GM10266 (cell line): Measurements from ENCODE around the gene YEATS2.

ENCODE experiments used
- DNase-seq: peaks from one replicate; pipeline ENCODE4 v3.0.0; 2012; ENCODE audit errors: extremely low spot score
- TF ChIP-seq, protein P1 (sequence below): IDR thresholded peaks from 2 replicates; pipeline ENCODE4 v1.5.1; 2012; ENCODE audit warnings: mild to moderate bottlenecking, low read depth; ENCODE audit not compliant: control insufficient read depth, insufficient read depth; ENCODE audit errors: missing control alignments

The YEATS2 gene

DNA sequence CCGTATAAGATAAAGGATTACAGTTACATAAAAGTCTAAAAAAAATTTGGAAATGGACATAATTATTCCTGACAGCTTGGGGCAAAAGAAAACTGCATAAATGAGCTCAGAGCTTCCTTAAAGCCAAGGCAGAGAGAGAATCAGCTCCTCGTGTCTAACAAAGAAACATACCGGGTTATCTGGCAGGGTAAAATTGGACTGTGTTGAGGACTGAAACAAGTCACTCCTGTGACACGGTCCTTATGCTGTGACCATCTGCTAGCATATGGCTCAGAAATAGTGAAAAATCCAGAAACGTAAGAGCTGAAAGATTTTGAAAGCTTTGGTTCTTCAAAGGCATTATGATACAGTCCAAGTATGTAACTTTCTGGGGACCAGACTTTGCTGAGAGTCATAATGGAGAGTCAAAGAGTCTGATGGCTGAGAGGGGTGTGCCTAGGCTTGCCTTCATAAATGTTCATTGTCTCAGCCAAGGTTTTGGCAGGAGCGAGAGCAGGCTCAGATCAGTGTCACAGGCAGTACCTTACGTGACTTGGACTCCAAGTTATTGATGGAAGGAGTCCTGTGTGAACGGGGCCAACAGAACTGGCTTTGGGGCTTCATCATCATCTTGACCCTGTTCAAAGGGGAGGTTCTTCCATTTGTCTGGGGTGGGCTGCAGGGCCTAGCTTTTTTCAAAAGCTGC lies 115.3 kb downstream of the YEATS2 start:
- TF ChIP-seq, protein P1, sequence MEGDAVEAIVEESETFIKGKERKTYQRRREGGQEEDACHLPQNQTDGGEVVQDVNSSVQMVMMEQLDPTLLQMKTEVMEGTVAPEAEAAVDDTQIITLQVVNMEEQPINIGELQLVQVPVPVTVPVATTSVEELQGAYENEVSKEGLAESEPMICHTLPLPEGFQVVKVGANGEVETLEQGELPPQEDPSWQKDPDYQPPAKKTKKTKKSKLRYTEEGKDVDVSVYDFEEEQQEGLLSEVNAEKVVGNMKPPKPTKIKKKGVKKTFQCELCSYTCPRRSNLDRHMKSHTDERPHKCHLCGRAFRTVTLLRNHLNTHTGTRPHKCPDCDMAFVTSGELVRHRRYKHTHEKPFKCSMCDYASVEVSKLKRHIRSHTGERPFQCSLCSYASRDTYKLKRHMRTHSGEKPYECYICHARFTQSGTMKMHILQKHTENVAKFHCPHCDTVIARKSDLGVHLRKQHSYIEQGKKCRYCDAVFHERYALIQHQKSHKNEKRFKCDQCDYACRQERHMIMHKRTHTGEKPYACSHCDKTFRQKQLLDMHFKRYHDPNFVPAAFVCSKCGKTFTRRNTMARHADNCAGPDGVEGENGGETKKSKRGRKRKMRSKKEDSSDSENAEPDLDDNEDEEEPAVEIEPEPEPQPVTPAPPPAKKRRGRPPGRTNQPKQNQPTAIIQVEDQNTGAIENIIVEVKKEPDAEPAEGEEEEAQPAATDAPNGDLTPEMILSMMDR = no peak
- DNase-seq = no peak

DNA sequence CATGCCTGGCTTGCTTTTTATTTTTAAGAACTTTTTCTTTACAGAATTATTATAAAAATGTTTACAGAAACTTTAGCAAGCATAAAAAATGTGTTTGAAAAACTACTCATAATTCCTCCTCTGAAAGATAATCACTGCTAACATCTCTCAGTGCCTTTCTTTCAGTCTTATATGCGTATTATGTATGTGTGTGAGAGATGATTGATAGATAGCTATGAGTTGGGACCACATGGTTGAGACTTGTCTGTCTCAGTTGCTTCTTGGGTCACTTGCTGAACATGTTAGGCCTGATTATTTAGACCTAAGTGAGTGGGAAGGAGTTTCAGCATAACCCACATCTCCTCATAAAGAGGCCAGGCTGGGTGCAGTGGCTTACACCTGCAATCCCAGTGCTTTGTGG lies 116.6 kb downstream of the YEATS2 start:
- no peak for DNase-seq
- TF ChIP-seq, protein P1 = no peak

DNA sequence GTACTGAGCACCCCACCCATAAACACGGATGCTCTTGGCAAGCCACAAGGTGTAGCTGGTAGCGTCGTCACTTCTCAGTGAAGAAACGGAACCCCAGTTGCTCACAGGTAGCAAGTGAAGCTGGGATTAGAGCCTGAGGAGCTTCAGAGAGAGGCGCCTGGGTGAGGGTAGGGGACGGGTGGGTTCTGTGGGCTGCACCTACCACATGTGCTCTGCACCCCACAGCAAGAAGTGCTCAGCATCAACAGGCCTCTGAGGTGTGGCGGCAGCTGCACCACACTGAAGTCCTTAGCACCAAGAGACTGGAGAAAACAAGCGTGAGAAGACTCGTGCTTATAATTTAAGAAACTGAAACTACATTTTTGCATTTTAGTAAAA lies 118.0 kb downstream of the YEATS2 start:
- TF ChIP-seq, protein P1 = no peak
- no peak for DNase-seq

DNA sequence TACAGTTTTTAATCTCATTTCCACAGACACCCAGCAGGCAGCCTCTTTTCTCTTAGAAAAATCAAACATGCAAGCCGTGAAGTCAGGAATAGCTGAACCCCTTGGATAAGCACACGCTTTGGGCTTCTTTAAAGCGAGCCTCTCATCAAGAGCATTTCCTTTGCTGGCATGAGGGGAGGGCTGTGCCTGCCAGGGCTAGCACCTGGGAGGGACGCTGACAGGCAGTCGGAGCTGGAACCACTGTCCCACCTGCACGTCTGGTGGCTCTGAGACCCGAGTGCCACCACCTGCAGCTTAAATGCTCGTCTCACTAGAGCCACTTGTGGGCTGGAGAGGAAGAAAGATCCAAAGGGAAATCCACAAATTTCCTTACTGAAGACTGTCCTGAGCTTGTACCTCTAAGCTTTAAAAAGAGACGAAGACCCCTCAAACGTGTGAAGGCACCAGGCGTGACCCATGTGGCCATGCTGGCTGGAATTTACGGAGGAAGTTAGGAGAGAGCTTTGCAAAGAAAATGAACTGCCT lies 118.4 kb downstream of the YEATS2 start:
- no peak for DNase-seq

DNA sequence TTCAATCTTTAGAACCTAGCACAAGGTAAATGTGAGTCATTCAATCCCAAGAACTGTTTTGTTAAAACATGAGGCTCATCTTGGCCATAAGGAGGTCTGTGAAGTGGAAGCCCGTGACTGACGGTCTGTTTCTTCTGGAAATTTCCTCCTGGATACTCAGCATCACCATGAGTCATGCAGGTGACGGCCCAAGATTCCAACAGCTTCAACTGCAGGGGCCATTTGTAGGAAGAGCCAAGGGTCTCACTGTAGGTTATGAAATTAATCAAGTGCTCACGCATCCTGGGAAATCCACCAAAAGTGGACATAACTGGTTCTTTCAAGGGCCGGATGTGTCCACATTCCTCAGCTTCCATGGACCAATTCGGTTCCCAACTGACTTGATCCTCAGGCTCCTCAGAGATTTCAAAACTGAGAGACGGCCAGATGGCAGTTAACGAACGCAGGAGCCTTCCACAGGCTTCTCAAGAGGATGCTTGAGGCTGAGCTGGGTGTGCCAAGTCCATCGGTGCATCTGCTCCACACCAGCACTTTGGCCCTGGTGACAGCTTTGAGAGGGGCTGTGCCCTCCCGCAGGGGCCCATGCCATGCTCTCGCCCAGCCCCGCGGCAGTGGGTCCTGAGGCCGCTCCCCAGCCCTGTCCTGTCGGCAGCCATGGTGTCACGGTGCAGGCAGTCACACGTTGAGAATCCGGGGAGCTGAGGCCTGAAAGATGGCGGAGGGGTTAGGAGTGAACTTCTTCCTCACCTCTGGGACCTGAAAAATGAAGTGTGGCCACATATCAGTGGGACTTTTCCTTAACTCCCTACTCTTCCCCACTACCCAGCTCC lies 119.3 kb downstream of the YEATS2 start:
- TF ChIP-seq, protein P1 = no peak
- DNase-seq = no peak

More for the DNA sequence above, 118.4 kb downstream of the YEATS2 start:
- TF ChIP-seq, protein P1 = no peak

DNA sequence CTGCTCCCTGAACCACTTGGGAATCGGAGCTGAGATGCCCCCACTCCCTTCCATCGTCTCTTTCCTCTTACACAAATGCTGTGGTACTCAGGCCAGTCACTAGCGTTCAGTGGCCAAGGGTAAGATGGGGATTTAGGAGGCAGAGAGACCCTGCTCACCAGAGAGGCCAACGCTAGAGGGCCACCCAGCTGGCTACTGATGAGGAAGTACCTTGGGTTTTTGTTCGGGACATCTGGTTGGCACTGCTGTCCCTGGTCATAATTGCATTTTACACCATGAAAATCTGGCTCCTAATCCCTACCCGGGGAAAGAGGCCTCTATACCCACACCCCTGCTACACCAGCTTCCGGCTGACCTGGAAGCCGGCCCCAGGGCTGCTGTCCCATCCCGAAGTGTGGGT lies 120.0 kb downstream of the YEATS2 start:
- no peak for DNase-seq
- TF ChIP-seq, protein P1 = no peak

DNA sequence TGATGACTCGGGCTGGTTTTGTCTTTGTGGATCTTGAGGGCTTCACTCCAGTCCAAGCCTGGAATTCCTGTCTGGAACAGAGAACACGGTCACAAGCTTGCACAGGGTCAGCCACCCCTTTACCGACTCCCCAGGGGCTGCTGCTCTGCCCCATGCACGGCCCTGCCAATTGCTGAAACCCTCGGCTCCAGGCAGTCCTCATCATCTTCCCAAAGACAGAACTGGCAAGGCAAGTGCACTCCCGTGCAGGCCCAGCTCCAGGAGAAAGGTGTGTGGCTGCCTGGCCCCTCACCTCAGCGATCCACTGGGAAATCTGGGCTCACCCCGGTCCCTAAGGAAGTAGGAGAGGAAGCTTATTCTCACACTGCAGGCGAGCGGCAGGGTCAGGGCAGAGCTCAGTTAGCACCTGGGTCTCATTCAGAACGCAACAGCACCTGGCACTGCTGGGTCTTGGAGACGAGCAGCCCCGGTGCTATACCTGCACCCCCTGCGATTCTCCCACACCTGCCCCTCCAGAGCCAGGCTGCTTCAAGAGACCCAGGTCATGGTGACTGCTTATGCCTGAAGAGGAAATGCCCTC lies 120.5 kb downstream of the YEATS2 start:
- TF ChIP-seq, protein P1 = no peak
- DNase-seq = no peak
